Muscle layer of colon (tissue), 2 donors: ENCODE measurements around the gene MYO1C.
A peak's percentile ranks its signal among the peaks of the same experiment; 100 is the strongest.

ENCODE experiments used
- H3K27ac ChIP-seq: one replicate; pipeline ENCODE4 v1.7.0; 2013; ENCODE audit warnings: low read depth, mild to moderate bottlenecking, low read length, moderate library complexity
- H3K27me3 ChIP-seq, 2 donors: one replicate each; pipeline ENCODE4 v1.7.0; 2013; ENCODE audit warnings: low read length in 2 of 2, mild to moderate bottlenecking in 2 of 2; ENCODE audit not compliant: insufficient read depth in 2 of 2, control insufficient read depth in 1 of 2
- H3K36me3 ChIP-seq: one replicate; pipeline ENCODE4 v1.7.0; 2013; ENCODE audit warnings: mild to moderate bottlenecking, low read length; ENCODE audit not compliant: insufficient read depth
- H3K4me1 ChIP-seq: one replicate; pipeline ENCODE4 v1.7.0; 2013; ENCODE audit warnings: mild to moderate bottlenecking, low read length; ENCODE audit not compliant: insufficient read depth
- H3K4me3 ChIP-seq, 2 donors: one replicate each; pipeline ENCODE4 v1.7.0; 2013; ENCODE audit warnings: low read length in 2 of 2, low read depth in 1 of 2, mild to moderate bottlenecking in 1 of 2, moderate library complexity in 1 of 2
- H3K9ac ChIP-seq: one replicate; pipeline ENCODE4 v1.7.0; 2013; ENCODE audit warnings: low read length
- H3K9me3 ChIP-seq: one replicate; pipeline ENCODE4 v1.7.0; 2013; ENCODE audit warnings: mild to moderate bottlenecking, low read length
- donor health status: abdominal sarcoma.
- donor health status: Adenocarcinoma of cecum.

The MYO1C gene

GRCh38 chr17:1469231-1469852 is 23.1 kb downstream of the MYO1C start:
- no peaks in the 10 kb centered on the region for H3K27me3 ChIP-seq
- H3K36me3 ChIP-seq, result peaks cover 63% of the 10 kb centered on the region
- no peak overlapping the region for H3K27ac ChIP-seq
- no peak overlapping the region for H3K9ac ChIP-seq
- H3K4me1 ChIP-seq, result peaks cover 5% of the 10 kb centered on the region
- no peaks in the 10 kb centered on the region for H3K9me3 ChIP-seq
- H3K4me3 ChIP-seq, result no peak overlapping the region

GRCh38 chr17:1467898-1468492 is 24.5 kb downstream of the MYO1C start:
- Histone ChIP-seq H3K36me3 (peaks cover 67% of the 10 kb centered on the region), H3K4me1 (peaks cover 5% of the 10 kb centered on the region), H3K9me3 (no peaks in the 10 kb centered on the region), H3K9ac (no peak overlapping the region), H3K4me3 (no peak overlapping the region), H3K27me3 (no peaks in the 10 kb centered on the region), H3K27ac (no peak overlapping the region)

GRCh38 chr17:1467258-1467657 is 25.2 kb downstream of the MYO1C start:
- Histone ChIP-seq H3K4me3 (no peak overlapping the region), H3K9ac (no peak overlapping the region), H3K27me3 (no peaks in the 10 kb centered on the region), H3K4me1 (peaks cover 5% of the 10 kb centered on the region), H3K36me3 (peaks cover 63% of the 10 kb centered on the region), H3K27ac (no peak overlapping the region), H3K9me3 (no peaks in the 10 kb centered on the region)

GRCh38 chr17:1464186-1464585 is 28.3 kb downstream of the MYO1C start:
- peaks cover 13% of the 10 kb centered on the region for H3K4me1 ChIP-seq
- no peaks in the 10 kb centered on the region for H3K27me3 ChIP-seq
- H3K27ac ChIP-seq, result no peak overlapping the region
- no peaks in the 10 kb centered on the region for H3K9me3 ChIP-seq
- no peak overlapping the region for H3K4me3 ChIP-seq
- peaks cover 41% of the 10 kb centered on the region for H3K36me3 ChIP-seq
- no peak overlapping the region for H3K9ac ChIP-seq

GRCh38 chr17:1462164-1463112 is 30.0 kb downstream of the MYO1C start:
- no peak overlapping the region for H3K9ac ChIP-seq
- peaks cover 8% of the 10 kb centered on the region for H3K4me1 ChIP-seq
- H3K27ac ChIP-seq, result no peak overlapping the region
- peaks cover 25% of the 10 kb centered on the region for H3K36me3 ChIP-seq
- H3K4me3 ChIP-seq, result no peak overlapping the region
- no peaks in the 10 kb centered on the region for H3K27me3 ChIP-seq
- H3K9me3 ChIP-seq, result no peaks in the 10 kb centered on the region

- H3K4me1 ChIP-seq, result peaks cover 8% of the 10 kb centered on the region
- peaks cover 20% of the 10 kb centered on the region for H3K36me3 ChIP-seq
- H3K9ac ChIP-seq, result no peak overlapping the region
- H3K27ac ChIP-seq, result no peak overlapping the region
- no peaks in the 10 kb centered on the region for H3K27me3 ChIP-seq
- H3K9me3 ChIP-seq, result no peaks in the 10 kb centered on the region
- H3K4me3 ChIP-seq, result no peak overlapping the region
These were observed 31.1 kb downstream of the MYO1C start for GRCh38 chr17:1461198-1461944.

GRCh38 chr17:1460233-1460632 is 32.3 kb downstream of the MYO1C start:
- no peaks in the 10 kb centered on the region for H3K27me3 ChIP-seq
- H3K27ac ChIP-seq, result no peak overlapping the region
- peaks cover 8% of the 10 kb centered on the region for H3K4me1 ChIP-seq
- no peaks in the 10 kb centered on the region for H3K9me3 ChIP-seq
- H3K36me3 ChIP-seq, result peaks cover 12% of the 10 kb centered on the region
- H3K4me3 ChIP-seq, result no peak overlapping the region
- no peak overlapping the region for H3K9ac ChIP-seq

- Histone ChIP-seq H3K27ac (peak within 1 kb of the TSS; percentile 91), H3K9me3 (no peaks in the 10 kb centered on the region), H3K4me3 (peak within 1 kb of the TSS; percentile 75 to 85), H3K27me3 (no peaks in the 10 kb centered on the region), H3K4me1 (peaks cover 21% of the 10 kb centered on the region), H3K9ac (peak within 1 kb of the TSS; percentile 78), H3K36me3 (no peaks in the 10 kb centered on the region)
These were observed 36.5 kb downstream of the MYO1C start, which contains the start of gene CRK for GRCh38 chr17:1455797-1456599. CRK (minus strand) TSS chr17:1456232; CDS start chr17:1456117, 115 bp downstream.

GRCh38 chr17:1455291-1455796 is 37.1 kb downstream of the MYO1C start:
- peaks cover 19% of the 10 kb centered on the region for H3K4me1 ChIP-seq
- H3K27ac ChIP-seq, result peak overlapping the region; percentile 91
- peak overlapping the region; percentile 75 to 85 for H3K4me3 ChIP-seq
- H3K9ac ChIP-seq, result peak overlapping the region; percentile 78
- H3K36me3 ChIP-seq, result no peaks in the 10 kb centered on the region
- no peaks in the 10 kb centered on the region for H3K9me3 ChIP-seq
- H3K27me3 ChIP-seq, result no peaks in the 10 kb centered on the region

GRCh38 chr17:1454541-1454940 is 37.9 kb downstream of the MYO1C start:
- Histone ChIP-seq H3K4me3 (peak overlapping the region; percentile 75 to 85), H3K9me3 (no peaks in the 10 kb centered on the region), H3K4me1 (peaks cover 13% of the 10 kb centered on the region), H3K27me3 (no peaks in the 10 kb centered on the region), H3K36me3 (no peaks in the 10 kb centered on the region), H3K9ac (peak overlapping the region; percentile 78), H3K27ac (peak overlapping the region; percentile 91)
